ENCODE results near the gene HMGN4.

HMGN4 gene

DNA sequence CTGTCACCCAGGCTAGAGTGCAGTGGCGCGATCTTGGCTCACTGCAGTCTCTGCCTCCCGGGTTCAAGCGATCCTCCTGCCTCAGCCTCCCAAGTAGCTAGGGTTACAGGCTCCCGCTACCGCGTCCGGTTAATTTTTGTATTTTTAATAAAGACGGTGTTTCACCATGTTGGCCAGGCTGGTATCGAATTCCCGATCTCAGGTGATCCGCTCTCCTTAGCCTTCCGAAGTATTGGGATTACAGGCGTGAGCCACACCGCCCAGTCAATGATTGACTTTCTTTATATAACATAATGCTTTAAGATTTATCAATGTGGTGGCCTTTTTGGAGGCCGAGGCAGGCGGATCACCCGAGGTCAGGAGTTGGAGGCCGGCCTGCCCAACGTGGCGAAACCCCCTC is 50.8 kb downstream of the HMGN4 start:
- no peak for DNase-seq

DNA sequence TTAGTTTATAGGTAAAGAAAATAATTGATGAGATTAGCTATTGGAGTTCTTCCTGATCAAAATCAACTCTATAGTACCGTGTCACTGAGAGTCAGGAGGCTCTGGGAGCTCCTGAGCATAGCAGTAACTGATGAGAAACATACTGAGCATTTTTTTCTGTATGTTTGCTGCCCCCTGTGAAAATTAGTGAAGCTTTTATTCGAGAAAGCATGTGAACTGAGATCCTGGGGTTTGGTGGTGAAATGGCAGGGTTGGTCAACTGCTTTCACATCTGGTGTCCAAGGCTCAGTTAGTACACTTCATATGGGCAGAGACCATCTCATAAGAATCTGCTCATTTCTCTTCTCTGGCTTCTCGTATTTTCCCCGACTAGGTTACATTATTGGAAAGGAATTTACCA is 54.5 kb downstream of the HMGN4 start:
- DNase-seq: no peak

DNA sequence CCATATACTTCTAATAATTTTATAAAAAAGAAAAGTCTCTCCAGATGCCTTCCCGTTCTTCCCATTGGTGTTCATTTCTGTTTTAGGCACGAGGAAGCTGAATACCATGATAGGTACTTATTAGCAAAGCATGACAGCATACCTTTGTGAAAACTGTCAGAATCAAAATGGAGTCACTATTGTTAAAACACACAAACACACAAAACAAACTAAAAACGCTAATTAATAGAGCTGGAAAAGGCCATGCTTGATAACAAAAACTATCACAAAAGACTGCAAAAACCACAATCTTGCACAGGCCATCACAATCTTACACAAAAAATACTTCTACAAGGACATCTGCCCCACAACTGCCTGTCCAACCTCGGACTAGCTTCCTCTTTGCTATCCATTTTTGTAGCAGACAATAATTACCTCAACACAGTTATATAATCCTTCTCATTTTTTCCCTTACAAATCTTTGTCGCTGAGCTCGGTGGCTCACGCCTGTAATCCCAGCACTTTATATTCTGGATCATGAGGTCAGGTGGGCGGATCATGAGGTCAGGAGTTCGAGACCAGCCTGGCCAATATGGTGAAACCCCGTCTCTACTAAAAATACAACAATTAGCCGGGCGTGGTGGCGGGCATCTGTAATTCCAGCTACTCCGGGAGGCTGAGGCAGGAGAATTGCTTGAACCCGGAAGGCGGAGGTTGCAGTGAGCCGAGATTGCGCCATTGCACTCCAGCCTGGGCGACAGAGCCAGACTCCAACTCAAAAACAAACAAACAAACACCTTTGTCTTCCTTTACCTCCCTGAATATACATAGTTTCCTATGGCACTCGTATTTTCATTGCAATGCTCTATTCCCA is 55.3 kb downstream of the HMGN4 start:
- DNase-seq: no peak

DNA sequence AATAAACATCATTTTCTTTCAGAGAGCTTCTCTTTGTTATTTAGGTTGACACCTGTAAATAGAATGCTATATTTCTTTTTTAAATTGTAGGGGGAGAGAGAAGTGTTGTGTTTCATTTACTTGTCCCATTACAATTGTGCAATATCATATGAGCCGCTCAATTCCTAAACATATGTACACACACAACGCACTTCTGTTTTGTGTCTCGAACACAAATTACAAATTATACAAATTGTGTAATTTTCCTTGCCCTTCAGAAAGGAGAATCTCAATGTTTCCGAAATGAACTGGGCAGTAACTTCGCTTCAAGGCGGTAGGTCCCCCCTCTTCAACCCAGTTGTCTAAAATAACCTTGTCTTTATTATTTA is 55.9 kb downstream of the HMGN4 start:
- no peak for DNase-seq

DNA sequence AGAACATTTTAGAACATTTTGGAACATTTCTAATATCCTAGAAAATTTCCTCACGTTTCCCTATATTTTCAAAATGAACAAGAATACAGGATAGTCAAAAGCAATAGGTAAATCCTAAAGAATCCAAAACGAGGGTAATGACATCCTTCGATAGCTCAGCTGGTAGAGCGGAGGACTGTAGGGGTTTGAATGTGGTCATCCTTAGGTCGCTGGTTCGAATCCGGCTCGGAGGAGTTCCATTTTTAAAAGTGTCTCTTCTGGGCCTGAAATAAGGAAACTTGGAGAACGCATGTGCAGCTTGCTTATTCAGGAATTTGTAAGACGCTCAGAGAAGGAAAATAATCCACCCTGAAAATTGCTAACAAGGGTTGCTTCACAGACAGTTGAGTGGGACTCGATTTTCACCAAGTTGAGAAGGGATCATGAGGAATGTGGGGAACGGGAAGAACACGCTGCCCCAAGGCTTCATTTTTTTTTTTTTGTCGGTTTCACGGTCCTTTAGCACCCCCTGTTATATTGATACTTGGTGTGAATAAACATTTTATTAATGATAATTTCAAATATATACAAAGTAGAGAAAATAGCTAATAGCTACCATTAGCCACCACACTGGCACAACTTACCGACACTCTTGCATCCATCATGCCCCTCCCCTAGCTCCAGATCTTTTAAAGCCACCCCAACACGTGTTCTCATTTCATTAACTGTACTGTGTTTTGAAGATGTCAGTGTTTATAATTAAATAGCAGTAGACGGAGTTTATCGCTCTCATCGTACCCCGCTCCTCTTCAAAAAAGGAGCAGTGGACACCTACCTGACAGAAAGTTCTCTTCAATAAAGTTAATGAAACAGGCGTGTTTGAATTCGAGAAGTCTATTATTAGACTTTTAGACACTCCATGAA is 56.8 kb downstream of the HMGN4 start:
- DNase-seq: no peak

DNA sequence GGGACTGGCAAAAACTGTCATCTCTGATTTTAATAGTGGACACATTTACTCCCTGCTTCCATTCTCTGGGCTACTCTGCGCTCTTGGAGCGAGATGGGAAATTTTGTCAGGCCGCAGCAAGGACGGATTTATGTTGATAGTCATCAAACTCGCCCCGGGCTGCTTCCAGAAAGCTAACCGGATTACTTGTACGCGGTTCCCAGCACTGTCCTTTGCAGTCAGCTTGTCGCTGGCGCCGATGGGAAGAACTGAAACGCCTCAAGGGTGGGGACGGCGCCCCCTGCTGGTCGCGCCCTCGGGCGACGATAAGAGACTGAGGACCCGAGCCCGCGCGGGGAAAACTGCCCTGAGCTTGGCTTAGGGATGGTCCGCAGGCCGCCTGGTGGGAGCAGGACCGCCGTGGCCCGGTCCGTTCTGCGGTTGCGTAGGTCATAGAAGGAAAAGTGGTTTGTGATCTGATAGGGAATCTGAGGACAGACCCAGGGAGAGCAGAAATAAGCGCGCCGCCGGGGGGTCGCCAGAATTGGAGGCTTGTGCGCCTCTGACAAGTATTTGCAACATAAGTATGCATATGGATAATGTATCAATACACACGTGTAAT is 57.6 kb downstream of the HMGN4 start:
- peak; percentile 90 for DNase-seq
